Islet of Langerhans (tissue), 1 donor: ENCODE results near the gene PLCH1.

ENCODE experiments used
- FAIRE-seq: peaks from one replicate; lab custom pipeline; 2011; peaks lifted over from hg19 to GRCh38; lab: Jason Lieb, UNC

PLCH1 gene

GRCh38 chr3:155334215-155334913 lies 410.5 kb downstream of the PLCH1 start:
- no peak for FAIRE-seq

GRCh38 chr3:155332716-155333115 lies 412.2 kb downstream of the PLCH1 start:
- FAIRE-seq: no peak

DNA sequence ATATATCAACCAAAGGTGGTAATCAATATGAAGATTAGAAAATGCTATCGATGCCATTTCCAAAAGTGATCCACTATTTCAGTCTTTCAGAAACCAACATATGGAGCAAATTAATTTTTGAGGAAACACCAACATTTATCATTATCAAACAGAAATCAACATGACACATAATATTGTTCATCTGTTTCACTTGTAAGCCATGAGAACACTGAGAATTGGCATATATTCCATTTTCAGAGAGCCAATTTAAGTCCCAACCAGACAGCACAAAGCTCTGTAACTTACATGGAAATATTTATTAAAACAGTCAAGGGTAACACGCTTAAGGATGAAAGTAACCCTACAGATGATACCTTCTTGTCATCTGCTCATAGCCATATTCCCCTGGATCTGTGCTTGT lies 413.8 kb downstream of the PLCH1 start:
- no peak for FAIRE-seq

DNA sequence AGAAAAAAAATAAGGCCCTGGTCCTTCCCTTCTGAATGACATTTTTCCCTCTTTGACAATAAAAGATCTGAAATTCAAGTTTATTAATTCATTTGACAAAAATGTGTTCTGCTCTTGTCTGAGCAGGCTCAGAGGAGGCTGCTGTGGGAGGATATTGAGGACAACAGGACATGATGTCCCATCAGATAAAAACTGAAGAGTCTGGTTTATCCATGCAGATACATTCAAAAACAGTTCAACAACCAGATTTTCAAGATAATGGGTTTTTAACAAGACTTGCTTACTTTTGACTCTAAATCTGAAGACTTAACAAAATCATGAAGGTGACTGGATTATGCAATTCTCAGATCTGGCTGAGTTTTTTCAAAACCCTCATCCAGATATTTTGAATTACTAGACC lies 414.5 kb downstream of the PLCH1 start:
- no peak for FAIRE-seq

- no peak for FAIRE-seq
These were observed 415.3 kb downstream of the PLCH1 start for GRCh38 chr3:155329513-155330048.

GRCh38 chr3:155327871-155328270 lies 417.0 kb downstream of the PLCH1 start:
- no peak for FAIRE-seq

GRCh38 chr3:155327430-155327829 lies 417.4 kb downstream of the PLCH1 start:
- FAIRE-seq: no peak

- no peak for FAIRE-seq
These were observed 418.0 kb downstream of the PLCH1 start for GRCh38 chr3:155326901-155327300.

GRCh38 chr3:155326244-155326643 lies 418.6 kb downstream of the PLCH1 start:
- FAIRE-seq: no peak
